PC-9 (cell line): ENCODE results near the gene PDE3A. TPM values are rescaled to one million over a fixed set of nuclear protein-coding genes. Genes with fewer than 3 reads are reported as not detected.

Experiments
- BruUV-seq: library from RNA; stranded (reverse); fragments of 400-500 nt; replicated peaks from 2 replicates; lab custom pipeline; 2021; lab: Mats Ljungman, UMichigan
- CTCF ChIA-PET: fragments of 300-600 bp; sonication (Branson Sonifier 250); formaldehyde crosslinking; loops from one replicate; lab custom pipeline; 2022; ENCODE audit warnings: antibody characterized with exemption; lab: Charles Lee
- POLR2A ChIA-PET: fragments of 300-600 bp; sonication (Branson Sonifier 250); formaldehyde crosslinking; loops from one replicate; lab custom pipeline; 2022; ENCODE audit warnings: antibody characterized with exemption; ENCODE audit not compliant: unreplicated experiment; lab: Charles Lee
- DNase-seq, 2 experiments: peaks; one replicate each; pipeline versions ENCODE4 v3.0.0 to v3.0.0-alpha.2; 2015 to 2022; ENCODE audit warnings: mixed read lengths in 1 of 2
- H2AFZ ChIP-seq: fragments of 200-600 bp; sonication (generic); 2 replicates; pipeline ENCODE4 v1.8.1; 2017; ENCODE audit warnings: antibody characterized with exemption
- H3F3A ChIP-seq: fragments of 200-600 bp; sonication (generic); 2 replicates; pipeline ENCODE4 v1.8.1; 2017; ENCODE audit warnings: antibody characterized with exemption, mild to moderate bottlenecking, low read depth; ENCODE audit not compliant: insufficient read depth
- H3K27ac ChIP-seq: fragments of 200-600 bp; sonication (generic); 2 replicates; pipeline ENCODE4 v1.6.1; 2016; ENCODE audit warnings: mixed run types
- H3K27me3 ChIP-seq: fragments of 200-600 bp; sonication (generic); 2 replicates; pipeline ENCODE4 v1.6.1; 2016; ENCODE audit warnings: low read depth, mixed run types; ENCODE audit not compliant: insufficient read depth
- H3K36me3 ChIP-seq: fragments of 200-600 bp; sonication (generic); 2 replicates; pipeline ENCODE4 v1.6.1; 2016; ENCODE audit warnings: low read depth, mixed run types
- H3K4me1 ChIP-seq: fragments of 200-600 bp; sonication (generic); replicated peaks from 2 replicates; pipeline ENCODE4 v1.6.1; 2016; ENCODE audit warnings: mixed run types; ENCODE audit not compliant: insufficient read depth
- H3K4me2 ChIP-seq: fragments of 200-600 bp; sonication (generic); 2 replicates; pipeline ENCODE4 v1.6.1; 2017; ENCODE audit warnings: mixed run types
- H3K4me3 ChIP-seq: fragments of 200-600 bp; sonication (generic); 2 replicates; pipeline ENCODE4 v1.6.1; 2016; ENCODE audit warnings: mixed run types
- H3K79me2 ChIP-seq: fragments of 200-600 bp; sonication (generic); 2 replicates; pipeline ENCODE4 v1.6.1; 2017; ENCODE audit warnings: low read depth, mixed run types
- H3K9me2 ChIP-seq: fragments of 200-600 bp; sonication (generic); 2 replicates; pipeline ENCODE4 v1.8.1; 2017; ENCODE audit warnings: mild to moderate bottlenecking; ENCODE audit not compliant: insufficient read depth
- H3K9me3 ChIP-seq: fragments of 200-600 bp; sonication (generic); 2 replicates; pipeline ENCODE4 v1.8.1; 2016; ENCODE audit warnings: low read depth; ENCODE audit not compliant: insufficient read depth
- H4K20me1 ChIP-seq: fragments of 200-600 bp; sonication (generic); 2 replicates; pipeline ENCODE4 v1.8.1; 2017; ENCODE audit not compliant: insufficient read depth
- EZH2 ChIP-seq: fragments of 200-600 bp; sonication (generic); IDR thresholded peaks from 2 replicates; pipeline ENCODE4 v1.8.0; 2017; ENCODE audit warnings: antibody characterized with exemption, low read depth
- intact Hi-C: fragments of 100-400 bp; cut with micrococcal nuclease; formaldehyde crosslinking; loops from one replicate; pipeline ENCODE4 v1.10.0; 2022; ENCODE audit not compliant: unreplicated experiment
- total RNA-seq: library from RNA; stranded (reverse); gene quantifications from 2 replicates; pipeline ENCODE4 v1.2.3, GENCODE V29; 2021
- TF ChIP-seq, protein P1 (sequence below): fragments of 200-600 bp; sonication (generic); conservative IDR thresholded peaks from 2 replicates; pipeline ENCODE4 v1.6.1; 2017; ENCODE audit warnings: mixed run types, antibody characterized with exemption, mild to moderate bottlenecking, moderate library complexity

Gene PDE3A
- total RNA-seq, 1 experiment from 2014 or later, result not detected

DNA sequence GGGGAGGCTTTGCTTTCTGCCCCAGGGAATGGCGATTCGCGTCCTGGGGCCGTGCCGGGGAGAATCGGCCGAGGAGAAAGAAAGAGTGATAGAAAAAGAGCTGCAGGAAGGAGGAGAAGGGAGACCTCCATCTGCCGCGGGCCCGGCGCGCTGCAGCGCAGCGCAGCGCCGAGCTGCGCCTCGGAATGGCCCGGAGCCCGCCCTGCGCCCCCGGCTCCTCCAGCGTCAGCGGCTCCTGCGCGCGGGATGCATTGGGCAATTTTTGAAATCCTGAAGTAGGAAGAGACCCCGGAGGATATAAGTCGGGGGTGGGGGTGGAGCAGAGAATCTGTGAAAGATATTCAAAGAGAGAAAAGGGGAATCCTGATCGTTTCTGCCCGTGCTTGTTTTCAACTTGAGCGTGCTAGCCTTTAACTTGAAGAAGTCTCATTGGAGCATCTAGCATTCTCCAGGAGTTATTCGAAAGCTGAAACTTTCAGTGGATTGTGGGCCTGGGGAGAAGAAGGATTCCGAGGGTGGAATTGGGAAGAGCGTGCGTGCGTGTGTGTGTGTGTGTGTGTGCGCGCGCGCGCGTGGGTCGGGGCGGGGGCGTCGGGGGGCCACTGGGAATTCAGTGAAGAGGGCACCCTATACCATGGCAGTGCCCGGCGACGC, 441 bp downstream of the PDE3A start:
- no peaks in the 10 kb centered on the region for H3K79me2 ChIP-seq
- peaks cover 13% of the 10 kb centered on the region for H3K27me3 ChIP-seq
- 0 out of 2 replicates have a peak overlapping the region, but pooled peaks have one; percentile 52 for H2AFZ ChIP-seq
- H3K27ac ChIP-seq, result no peak overlapping the region
- intact Hi-C loops, result no loop called here
- no peaks in the 10 kb centered on the region for H3K9me2 ChIP-seq
- CTCF ChIA-PET, result interaction anchor here (0.6 kb wide), 1 partner anchor 1308 kb away, joined by 6 read pairs; no protein-coding TSS in a partner anchor
- no peaks in the 10 kb centered on the region for H3F3A ChIP-seq
- H4K20me1 ChIP-seq, result no peaks in the 10 kb centered on the region
- TF ChIP-seq, protein P1, sequence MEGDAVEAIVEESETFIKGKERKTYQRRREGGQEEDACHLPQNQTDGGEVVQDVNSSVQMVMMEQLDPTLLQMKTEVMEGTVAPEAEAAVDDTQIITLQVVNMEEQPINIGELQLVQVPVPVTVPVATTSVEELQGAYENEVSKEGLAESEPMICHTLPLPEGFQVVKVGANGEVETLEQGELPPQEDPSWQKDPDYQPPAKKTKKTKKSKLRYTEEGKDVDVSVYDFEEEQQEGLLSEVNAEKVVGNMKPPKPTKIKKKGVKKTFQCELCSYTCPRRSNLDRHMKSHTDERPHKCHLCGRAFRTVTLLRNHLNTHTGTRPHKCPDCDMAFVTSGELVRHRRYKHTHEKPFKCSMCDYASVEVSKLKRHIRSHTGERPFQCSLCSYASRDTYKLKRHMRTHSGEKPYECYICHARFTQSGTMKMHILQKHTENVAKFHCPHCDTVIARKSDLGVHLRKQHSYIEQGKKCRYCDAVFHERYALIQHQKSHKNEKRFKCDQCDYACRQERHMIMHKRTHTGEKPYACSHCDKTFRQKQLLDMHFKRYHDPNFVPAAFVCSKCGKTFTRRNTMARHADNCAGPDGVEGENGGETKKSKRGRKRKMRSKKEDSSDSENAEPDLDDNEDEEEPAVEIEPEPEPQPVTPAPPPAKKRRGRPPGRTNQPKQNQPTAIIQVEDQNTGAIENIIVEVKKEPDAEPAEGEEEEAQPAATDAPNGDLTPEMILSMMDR, result no peak
- no peak for TF ChIP-seq EZH2
- no peaks in the 10 kb centered on the region for H3K4me1 ChIP-seq
- no peak for DNase-seq
- H3K4me3 ChIP-seq, result no peak overlapping the region
- POLR2A ChIA-PET, result interaction anchor here (0.6 kb wide), 1 partner anchor 1102 kb away, joined by 6 read pairs; no protein-coding TSS in a partner anchor
- H3K9me3 ChIP-seq, result no peaks in the 10 kb centered on the region
- peak overlapping the region; percentile 42; the same call in 1 of the 2 replicates for H3K4me2 ChIP-seq
- H3K36me3 ChIP-seq, result no peaks in the 10 kb centered on the region
- no TSS peak for BruUV-seq

DNA sequence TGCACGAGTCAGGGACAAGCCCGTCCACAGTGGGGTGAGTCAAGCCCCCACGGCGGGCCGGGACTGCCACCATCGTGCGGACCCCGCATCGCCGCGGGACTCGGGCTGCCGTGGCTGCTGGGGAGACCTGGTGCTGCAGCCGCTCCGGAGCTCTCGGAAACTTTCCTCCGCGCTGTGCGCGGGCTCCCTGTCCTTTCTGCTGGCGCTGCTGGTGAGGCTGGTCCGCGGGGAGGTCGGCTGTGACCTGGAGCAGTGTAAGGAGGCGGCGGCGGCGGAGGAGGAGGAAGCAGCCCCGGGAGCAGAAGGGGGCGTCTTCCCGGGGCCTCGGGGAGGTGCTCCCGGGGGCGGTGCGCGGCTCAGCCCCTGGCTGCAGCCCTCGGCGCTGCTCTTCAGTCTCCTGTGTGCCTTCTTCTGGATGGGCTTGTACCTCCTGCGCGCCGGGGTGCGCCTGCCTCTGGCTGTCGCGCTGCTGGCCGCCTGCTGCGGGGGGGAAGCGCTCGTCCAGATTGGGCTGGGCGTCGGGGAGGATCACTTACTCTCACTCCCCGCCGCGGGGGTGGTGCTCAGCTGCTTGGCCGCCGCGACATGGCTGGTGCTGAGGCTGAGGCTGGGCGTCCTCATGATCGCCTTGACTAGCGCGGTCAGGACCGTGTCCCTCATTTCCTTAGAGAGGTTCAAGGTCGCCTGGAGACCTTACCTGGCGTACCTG, 1.1 kb downstream of the PDE3A start:
- Histone ChIP-seq H3K36me3 (no peaks in the 10 kb centered on the region), H3K4me1 (no peaks in the 10 kb centered on the region), H3K9me3 (no peaks in the 10 kb centered on the region), H3K9me2 (no peaks in the 10 kb centered on the region), H3K79me2 (no peaks in the 10 kb centered on the region), H4K20me1 (no peaks in the 10 kb centered on the region), H3K4me2 (no peak overlapping the region), H3F3A (no peaks in the 10 kb centered on the region), H3K4me3 (no peak overlapping the region), H3K27ac (no peak overlapping the region), H2AFZ (no peak overlapping the region), H3K27me3 (peaks cover 13% of the 10 kb centered on the region)
- intact Hi-C loops, result no loop called here
- BruUV-seq, result no TSS peak
- ChIA-PET POLR2A (interaction anchor here (0.6 kb wide), 1 partner anchor 1102 kb away, joined by 6 read pairs; no protein-coding TSS in a partner anchor), CTCF (no interaction called here)
- peak in 1 of 2 experiments; percentile 15 for DNase-seq
- no peak for TF ChIP-seq EZH2
- TF ChIP-seq, protein P1, result no peak

DNA sequence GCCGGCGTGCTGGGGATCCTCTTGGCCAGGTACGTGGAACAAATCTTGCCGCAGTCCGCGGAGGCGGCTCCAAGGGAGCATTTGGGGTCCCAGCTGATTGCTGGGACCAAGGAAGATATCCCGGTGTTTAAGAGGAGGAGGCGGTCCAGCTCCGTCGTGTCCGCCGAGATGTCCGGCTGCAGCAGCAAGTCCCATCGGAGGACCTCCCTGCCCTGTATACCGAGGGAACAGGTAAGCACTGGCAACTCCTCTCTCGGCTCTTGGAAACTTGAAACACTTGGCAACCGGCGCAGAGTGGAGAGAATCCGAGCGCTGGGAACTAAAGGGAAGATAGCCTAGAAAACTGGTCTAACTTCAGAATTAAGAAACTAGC, 1.7 kb downstream of the PDE3A start:
- TF ChIP-seq, protein P1, result no peak
- no peak for TF ChIP-seq EZH2
- BruUV-seq, result no TSS peak
- CTCF ChIA-PET, result no interaction called here

More for the DNA sequence above, 1.7 kb downstream of the PDE3A start:
- Histone ChIP-seq H3K27ac (no peak overlapping the region), H3F3A (no peaks in the 10 kb centered on the region), H3K27me3 (peaks cover 13% of the 10 kb centered on the region), H3K4me3 (no peak overlapping the region), H3K9me3 (no peaks in the 10 kb centered on the region), H4K20me1 (no peaks in the 10 kb centered on the region), H3K9me2 (no peaks in the 10 kb centered on the region), H3K36me3 (no peaks in the 10 kb centered on the region), H2AFZ (no peak overlapping the region), H3K4me1 (no peaks in the 10 kb centered on the region), H3K4me2 (no peak overlapping the region), H3K79me2 (no peaks in the 10 kb centered on the region)
- DNase-seq, result no peak
- intact Hi-C loops, result no loop called here
- POLR2A ChIA-PET, result no interaction called here
